Neural crest cell (in vitro differentiated cells): ENCODE measurements around the gene ITSN2. TPM values are rescaled to one million over a fixed set of nuclear protein-coding genes. Genes with fewer than 3 reads are reported as not detected.

Experiments used
- DNase-seq: peaks from one replicate; pipeline ENCODE4 v3.0.0; 2021; ENCODE audit warnings: low read depth, mixed read lengths, low spot score
- H3K27ac Mint-ChIP-seq: one replicate; pipeline ENCODE4 v1.8.0; 2021; ENCODE audit warnings: mild to moderate bottlenecking, mixed read lengths; ENCODE audit not compliant: unreplicated experiment
- H3K27me3 Mint-ChIP-seq: 2 replicates; pipeline ENCODE4 v1.8.0; 2021; ENCODE audit warnings: low read depth, mild to moderate bottlenecking, mixed read lengths
- H3K36me3 Mint-ChIP-seq: 2 replicates; pipeline ENCODE4 v1.8.0; 2021; ENCODE audit warnings: low read depth, mild to moderate bottlenecking, mixed read lengths
- H3K4me1 Mint-ChIP-seq: 2 replicates; pipeline ENCODE4 v1.8.0; 2021; ENCODE audit warnings: mixed read lengths
- H3K4me3 Mint-ChIP-seq: one replicate; pipeline ENCODE4 v1.8.0; 2021; ENCODE audit warnings: mild to moderate bottlenecking, mixed read lengths
- H3K9me3 Mint-ChIP-seq: 2 replicates; pipeline ENCODE4 v1.8.0; 2021; ENCODE audit warnings: mixed read lengths
- CTCF ChIP-seq: fragments of 200-600 bp; sonication (generic); conservative IDR thresholded peaks from 2 replicates; pipeline ENCODE4 v1.5.0; 2021; ENCODE audit warnings: antibody characterized with exemption, mild to moderate bottlenecking
- total RNA-seq: library from RNA; stranded (reverse); gene quantifications from 2 replicates; pipeline ENCODE4 v1.2.1, GENCODE V29; 2021

ITSN2 gene
- total RNA-seq, 1 donor from 2014 or later = 13.6 TPM

- Mint-ChIP-seq H3K9me3 (no peaks in the 10 kb centered on the region), H3K4me1 (peaks cover 13% of the 10 kb centered on the region), H3K4me3 (no peak overlapping the region), H3K27ac (no peak overlapping the region), H3K27me3 (no peaks in the 10 kb centered on the region), H3K36me3 (no peaks in the 10 kb centered on the region)
- no peak for TF ChIP-seq CTCF
- DNase-seq = no peak
Observed at GRCh38 chr2:24179683-24180082, 180.7 kb downstream of the ITSN2 start.

GRCh38 chr2:24176326-24176725 lies 184.0 kb downstream of the ITSN2 start:
- H3K36me3 Mint-ChIP-seq = peaks cover 3% of the 10 kb centered on the region
- no peaks in the 10 kb centered on the region for H3K4me1 Mint-ChIP-seq
- H3K27me3 Mint-ChIP-seq = no peaks in the 10 kb centered on the region
- no peaks in the 10 kb centered on the region for H3K9me3 Mint-ChIP-seq
- no peak for TF ChIP-seq CTCF
- H3K27ac Mint-ChIP-seq = no peak overlapping the region
- no peak overlapping the region for H3K4me3 Mint-ChIP-seq
- DNase-seq = no peak

DNA sequence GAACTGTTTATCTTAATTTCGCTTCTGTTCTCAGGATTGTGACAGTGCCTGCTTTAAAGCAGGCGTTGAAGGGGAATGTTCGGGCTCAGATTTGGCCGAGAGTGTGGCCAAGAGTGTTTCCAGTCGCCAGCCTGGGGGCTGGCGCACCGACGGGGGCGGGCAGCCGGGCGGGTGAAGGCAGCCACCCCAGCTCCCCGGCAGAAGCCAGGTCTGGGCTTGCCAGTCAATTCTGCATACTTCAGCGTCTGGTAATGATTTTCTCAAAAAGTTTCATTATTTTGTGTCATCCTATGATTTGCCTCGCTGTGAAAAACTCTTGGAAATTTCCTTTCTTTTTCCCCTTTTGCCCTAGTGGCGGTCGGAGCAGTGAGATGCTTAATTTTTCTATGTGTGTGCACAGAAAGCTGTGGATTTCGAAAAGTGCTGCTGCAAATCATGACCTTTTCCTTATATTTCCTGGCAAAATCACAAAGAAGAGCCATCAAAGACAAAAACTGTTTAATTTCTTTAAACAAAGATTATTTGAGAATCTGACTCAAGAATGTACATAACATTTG lies 184.6 kb downstream of the ITSN2 start:
- no peaks in the 10 kb centered on the region for H3K9me3 Mint-ChIP-seq
- H3K4me1 Mint-ChIP-seq = no peaks in the 10 kb centered on the region
- no peak for DNase-seq
- H3K27me3 Mint-ChIP-seq = no peaks in the 10 kb centered on the region
- no peak for TF ChIP-seq CTCF
- H3K4me3 Mint-ChIP-seq = no peak overlapping the region
- H3K27ac Mint-ChIP-seq = no peak overlapping the region
- peaks cover 3% of the 10 kb centered on the region for H3K36me3 Mint-ChIP-seq

DNA sequence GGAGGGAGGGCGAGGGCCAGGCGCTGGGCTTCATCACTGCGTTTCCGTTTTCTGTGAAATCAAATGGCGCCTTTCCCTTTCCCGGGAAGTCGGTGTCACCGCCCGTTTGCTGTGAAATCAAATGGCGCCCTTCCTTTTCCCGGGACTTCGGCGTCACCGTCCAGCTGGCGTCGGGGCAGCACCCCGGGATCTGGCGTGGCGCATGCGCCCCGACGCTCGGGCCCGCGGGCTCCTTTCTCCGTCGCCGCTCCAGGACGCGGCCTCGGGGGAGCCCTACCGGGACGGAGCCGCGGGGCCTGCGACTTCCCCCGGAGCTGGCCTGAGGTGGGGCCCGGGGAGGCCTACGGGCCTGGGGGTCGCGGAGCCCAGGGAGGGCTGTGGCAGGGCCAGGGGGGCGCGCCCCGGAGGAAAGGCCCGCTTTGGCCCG lies 185.5 kb downstream of the ITSN2 start, which contains the start of gene FAM228A:
Gene FAM228A (plus strand): TSS at position 203 of the 427 bp plus-strand sequence. CDS start 428 bp downstream, outside the sequence.
- no peak for DNase-seq
- Mint-ChIP-seq H3K27me3 (no peaks in the 10 kb centered on the region), H3K27ac (no peak within 1 kb of the TSS), H3K4me1 (no peaks in the 10 kb centered on the region), H3K36me3 (peaks cover 3% of the 10 kb centered on the region), H3K9me3 (no peaks in the 10 kb centered on the region), H3K4me3 (no peak within 1 kb of the TSS)
- TF ChIP-seq CTCF = no peak

GRCh38 chr2:24169023-24169422 lies 191.3 kb downstream of the ITSN2 start:
- TF ChIP-seq CTCF = no peak
- DNase-seq = no peak
- H3K27me3 Mint-ChIP-seq = no peaks in the 10 kb centered on the region
- no peaks in the 10 kb centered on the region for H3K9me3 Mint-ChIP-seq
- H3K36me3 Mint-ChIP-seq = peaks cover 2% of the 10 kb centered on the region
- H3K4me1 Mint-ChIP-seq = no peaks in the 10 kb centered on the region
- no peak overlapping the region for H3K27ac Mint-ChIP-seq
- H3K4me3 Mint-ChIP-seq = no peak overlapping the region
